AG04450 (cell line): Measurements from ENCODE around the gene BCL2L1. TPM values are rescaled to one million over a fixed set of nuclear protein-coding genes. Genes with fewer than 3 reads are reported as not detected.

Experiments
- CTCF ChIA-PET: fragments of 300-600, 350-600 bp; formaldehyde crosslinking; extraction: SDS; loops from one replicate; lab custom pipeline; 2022; ENCODE audit warnings: antibody characterized with exemption, inconsistent platforms; lab: Charles Lee
- POLR2A ChIA-PET: fragments of 350-600 bp; formaldehyde crosslinking; extraction: SDS; loops from one replicate; lab custom pipeline; 2021; ENCODE audit warnings: antibody characterized with exemption, inconsistent platforms; lab: Yijun Ruan, JAX
- DNase-seq: peaks from one replicate; pipeline ENCODE4 v3.0.0-alpha.2; 2011; ENCODE audit warnings: low read depth, low spot score
- H3K27ac ChIP-seq: one replicate; pipeline ENCODE4 v1.5.1; 2012; ENCODE audit warnings: low read depth, low read length, control low read depth
- H3K27me3 ChIP-seq: one replicate; pipeline ENCODE4 v1.6.0; 2012; ENCODE audit warnings: low read length; ENCODE audit not compliant: control insufficient read depth, insufficient read depth
- H3K4me3 ChIP-seq: 2 replicates; pipeline ENCODE4 v1.5.1; 2011; ENCODE audit warnings: mild to moderate bottlenecking, low read depth, low read length, control low read depth
- H3K9me3 ChIP-seq: 2 replicates; pipeline ENCODE4 v1.5.1; 2012; ENCODE audit warnings: low read length; ENCODE audit not compliant: control insufficient read depth, insufficient read depth
- CTCF ChIP-seq: IDR thresholded peaks from 2 replicates; pipeline ENCODE4 v1.5.1; 2011; ENCODE audit warnings: low read depth, low read length, control low read depth, inconsistent platforms
- polyA plus RNA-seq: library from polyadenylated mRNA; depleted of rRNA; stranded (reverse); fragments of >200 nt; gene quantifications from 2 replicates; pipeline ENCODE4 v1.2.3, GENCODE V29; 2011

Gene BCL2L1
- polyA plus RNA-seq, 1 experiment: 57.5 TPM

DNA sequence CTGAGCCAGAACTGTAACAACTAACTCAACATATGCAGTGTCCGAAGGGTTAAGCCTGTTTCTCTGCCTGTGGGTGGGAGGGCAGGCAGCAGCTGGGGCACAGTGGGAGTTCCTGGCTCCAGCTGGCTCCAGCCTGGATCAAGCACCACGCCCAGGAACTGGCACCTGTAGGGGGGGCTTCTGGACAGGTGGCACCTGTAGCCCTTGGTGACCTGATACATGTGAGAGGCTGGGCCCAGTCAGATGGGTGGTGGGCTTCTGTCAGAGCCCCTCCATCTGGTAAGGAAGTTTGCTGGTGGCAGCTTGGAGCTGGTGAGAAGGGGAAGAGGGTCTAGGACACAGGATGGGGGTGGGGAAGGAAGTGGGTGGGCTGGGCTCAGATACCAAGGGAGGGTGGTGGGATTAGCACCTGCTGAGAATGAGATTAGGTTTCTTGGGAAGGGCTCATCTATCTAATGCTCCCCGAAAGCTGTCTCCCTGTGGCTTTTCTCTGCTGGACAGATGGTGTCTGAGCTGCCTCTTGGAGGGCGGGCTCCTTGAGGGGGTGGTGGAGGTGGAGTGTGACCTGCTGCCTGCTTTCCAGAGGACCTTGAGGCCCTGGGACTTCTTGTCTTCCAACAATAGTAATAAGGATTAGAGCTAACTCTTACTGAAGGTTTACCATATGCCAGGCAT, 28.5 kb downstream of the BCL2L1 start:
- Histone ChIP-seq H3K4me3 (no peak overlapping the region), H3K27ac (no peak overlapping the region), H3K27me3 (no peaks in the 10 kb centered on the region), H3K9me3 (no peaks in the 10 kb centered on the region)
- ChIA-PET CTCF (interaction anchor here (1.7 to 8.7 kb wide), 2 partner anchors 29 to 30 kb away, joined by 9 to 77 read pairs; partner anchors contain the start of gene BCL2L1), POLR2A (no interaction called here)
- no peak for TF ChIP-seq CTCF
- no peak for DNase-seq

- Histone ChIP-seq H3K27ac (no peak overlapping the region), H3K27me3 (no peaks in the 10 kb centered on the region), H3K9me3 (no peaks in the 10 kb centered on the region), H3K4me3 (no peak overlapping the region)
- no peak for TF ChIP-seq CTCF
- ChIA-PET CTCF (interaction anchor here (0.8 to 1.7 kb wide), 3 partner anchors 9 to 32 kb away, joined by 3 to 9 read pairs (median 5); no protein-coding TSS in a partner anchor), POLR2A (no interaction called here)
- no peak for DNase-seq
These were observed 29.3 kb downstream of the BCL2L1 start for GRCh38 chr20:31693402-31693801.

DNA sequence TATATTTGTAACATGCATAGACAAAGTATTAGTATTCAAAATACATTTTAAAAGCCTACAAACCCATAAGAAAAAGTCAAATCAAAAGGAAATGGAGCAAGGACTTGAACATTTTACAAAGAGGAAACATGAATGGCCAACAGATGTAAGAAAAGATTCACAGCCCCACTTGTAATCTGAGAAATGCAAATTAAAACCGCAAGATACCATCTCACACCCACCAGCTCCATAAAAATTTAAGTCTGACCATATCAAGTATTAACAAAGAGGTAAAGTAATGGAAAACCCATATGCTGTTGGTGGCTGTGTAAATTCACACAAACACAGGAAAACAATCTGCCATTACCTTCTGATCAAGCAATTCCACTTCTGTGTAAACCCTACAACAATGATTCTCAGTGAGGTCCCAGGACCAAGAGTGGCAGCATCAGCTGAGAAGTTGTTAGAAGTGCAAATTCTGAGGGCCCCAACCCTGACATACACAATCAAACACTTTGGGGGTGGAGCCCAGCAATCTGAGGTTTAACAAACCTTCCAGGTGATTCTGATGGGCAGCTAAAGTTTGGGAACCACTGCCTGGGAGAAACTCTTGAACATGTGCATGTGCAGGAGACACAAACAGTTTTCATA, 30.9 kb downstream of the BCL2L1 start:
- no peak overlapping the region for H3K4me3 ChIP-seq
- DNase-seq: no peak
- H3K27me3 ChIP-seq: no peaks in the 10 kb centered on the region
- no peaks in the 10 kb centered on the region for H3K9me3 ChIP-seq
- CTCF ChIA-PET: interaction anchor here (1.2 to 3.0 kb wide), 4 partner anchors 30 to 129 kb away, joined by 3 to 14 read pairs (median 10); partner anchors contain the start of gene BCL2L1
- TF ChIP-seq CTCF: no peak
- POLR2A ChIA-PET: no interaction called here
- H3K27ac ChIP-seq: no peak overlapping the region

DNA sequence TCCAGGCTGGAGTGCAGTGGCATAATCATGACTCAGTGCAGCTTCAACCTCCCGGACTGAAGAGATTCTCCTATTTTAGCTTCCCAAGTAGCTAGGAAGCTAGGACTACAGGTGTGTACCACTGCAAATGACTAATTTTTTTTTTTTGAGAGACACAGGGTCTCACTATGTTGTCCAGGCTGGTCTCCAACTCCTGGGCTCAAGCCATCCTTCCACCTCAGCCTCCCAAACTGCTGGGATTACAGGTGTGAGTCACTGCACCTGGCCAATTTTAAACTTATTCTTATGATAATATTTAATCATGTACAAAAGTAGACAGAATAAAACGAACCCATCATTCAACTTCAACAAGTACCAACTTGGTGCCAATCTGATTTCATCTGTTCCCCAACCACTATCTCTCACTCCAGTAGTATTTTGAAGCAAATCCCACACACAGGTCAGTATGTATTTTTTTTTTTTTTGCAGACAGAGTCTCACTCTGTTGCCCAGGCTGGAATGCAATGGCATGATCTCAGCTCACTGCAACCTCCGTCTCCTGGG, 32.5 kb downstream of the BCL2L1 start:
- no peaks in the 10 kb centered on the region for H3K27me3 ChIP-seq
- no peak overlapping the region for H3K27ac ChIP-seq
- TF ChIP-seq CTCF: no peak
- no peak for DNase-seq
- CTCF ChIA-PET: interaction anchor here (3.0 kb wide), 1 partner anchor 33 kb away, joined by 14 read pairs; the partner anchor contains the start of gene BCL2L1
- no peak overlapping the region for H3K4me3 ChIP-seq
- POLR2A ChIA-PET: no interaction called here
- no peaks in the 10 kb centered on the region for H3K9me3 ChIP-seq

GRCh38 chr20:31689141-31689540, 33.5 kb downstream of the BCL2L1 start:
- no peak for TF ChIP-seq CTCF
- Histone ChIP-seq H3K9me3 (no peaks in the 10 kb centered on the region), H3K4me3 (no peak overlapping the region), H3K27ac (no peak overlapping the region), H3K27me3 (no peaks in the 10 kb centered on the region)
- DNase-seq: no peak
- ChIA-PET CTCF (interaction anchor here (1.0 to 3.0 kb wide), 2 partner anchors 28 to 34 kb away, joined by 4 to 14 read pairs; partner anchors contain the start of gene BCL2L1), POLR2A (no interaction called here)
